ENCODE results near the gene ELK3. TPM values are rescaled to one million over a fixed set of nuclear protein-coding genes. Genes with fewer than 3 reads are reported as not detected.

ELK3 gene
- total RNA-seq, 2 donors from 2014 or later = 15.1 to 16.3 TPM

DNA sequence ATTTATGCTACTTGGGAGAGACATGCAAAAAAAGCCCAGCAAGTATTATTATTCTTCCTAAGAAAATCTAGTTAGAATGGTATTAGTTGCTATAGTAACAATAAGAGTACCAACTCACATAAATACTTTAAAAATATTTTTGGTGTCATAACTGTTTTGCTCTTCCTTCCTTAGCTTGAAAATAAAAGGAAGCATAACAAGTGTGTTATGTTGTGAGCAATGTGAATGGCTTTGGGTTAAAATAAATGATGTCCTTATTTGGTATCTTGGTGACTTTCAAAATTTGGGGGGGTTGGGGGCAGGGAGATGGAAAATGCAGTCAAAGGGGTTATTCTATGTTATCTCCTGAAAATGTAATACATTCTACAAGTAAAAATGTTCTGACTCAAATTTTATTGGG is 91.0 kb downstream of the ELK3 start:
- no peak overlapping the region for H3K27ac ChIP-seq
- TF ChIP-seq, protein P1, sequence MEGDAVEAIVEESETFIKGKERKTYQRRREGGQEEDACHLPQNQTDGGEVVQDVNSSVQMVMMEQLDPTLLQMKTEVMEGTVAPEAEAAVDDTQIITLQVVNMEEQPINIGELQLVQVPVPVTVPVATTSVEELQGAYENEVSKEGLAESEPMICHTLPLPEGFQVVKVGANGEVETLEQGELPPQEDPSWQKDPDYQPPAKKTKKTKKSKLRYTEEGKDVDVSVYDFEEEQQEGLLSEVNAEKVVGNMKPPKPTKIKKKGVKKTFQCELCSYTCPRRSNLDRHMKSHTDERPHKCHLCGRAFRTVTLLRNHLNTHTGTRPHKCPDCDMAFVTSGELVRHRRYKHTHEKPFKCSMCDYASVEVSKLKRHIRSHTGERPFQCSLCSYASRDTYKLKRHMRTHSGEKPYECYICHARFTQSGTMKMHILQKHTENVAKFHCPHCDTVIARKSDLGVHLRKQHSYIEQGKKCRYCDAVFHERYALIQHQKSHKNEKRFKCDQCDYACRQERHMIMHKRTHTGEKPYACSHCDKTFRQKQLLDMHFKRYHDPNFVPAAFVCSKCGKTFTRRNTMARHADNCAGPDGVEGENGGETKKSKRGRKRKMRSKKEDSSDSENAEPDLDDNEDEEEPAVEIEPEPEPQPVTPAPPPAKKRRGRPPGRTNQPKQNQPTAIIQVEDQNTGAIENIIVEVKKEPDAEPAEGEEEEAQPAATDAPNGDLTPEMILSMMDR (IDR thresholded peaks at IDR 0.05) = no peak
- H3K36me3 ChIP-seq = peaks cover 73% of the 10 kb centered on the region

DNA sequence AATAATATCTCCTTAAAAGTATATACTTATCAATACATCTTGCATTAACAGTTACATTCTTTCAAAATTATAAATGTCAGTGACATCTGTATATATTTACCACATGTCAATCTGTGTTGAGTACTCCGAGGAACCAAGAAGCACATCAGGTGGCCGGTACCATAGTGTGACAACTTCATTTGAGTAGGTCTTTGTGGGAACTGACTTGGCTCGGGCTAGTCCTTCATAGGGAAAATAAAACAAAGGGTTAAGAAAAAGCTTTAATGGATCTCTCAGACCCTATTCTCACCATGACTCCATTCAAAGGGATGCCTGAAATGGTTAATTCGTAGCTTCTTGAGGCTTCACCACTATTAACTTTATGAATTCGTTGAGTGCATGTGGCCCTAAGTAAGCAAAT is 94.9 kb downstream of the ELK3 start:
- Histone ChIP-seq H3K36me3 (peaks cover 55% of the 10 kb centered on the region), H3K9me3 (no peaks in the 10 kb centered on the region), H3K4me1 (no peaks in the 10 kb centered on the region), H3K27me3 (no peaks in the 10 kb centered on the region), H3K4me3 (no peak overlapping the region), H3K27ac (no peak overlapping the region)
- TF ChIP-seq, protein P1 (IDR thresholded peaks at IDR 0.05) = no peak
- no peak for DNase-seq (ENCODE audit: low spot score)

More for the DNA sequence above, 91.0 kb downstream of the ELK3 start:
- Histone ChIP-seq H3K4me1 (no peaks in the 10 kb centered on the region), H3K4me3 (no peak overlapping the region), H3K27me3 (no peaks in the 10 kb centered on the region), H3K9me3 (no peaks in the 10 kb centered on the region)
- no peak for DNase-seq (ENCODE audit: low spot score)

DNA sequence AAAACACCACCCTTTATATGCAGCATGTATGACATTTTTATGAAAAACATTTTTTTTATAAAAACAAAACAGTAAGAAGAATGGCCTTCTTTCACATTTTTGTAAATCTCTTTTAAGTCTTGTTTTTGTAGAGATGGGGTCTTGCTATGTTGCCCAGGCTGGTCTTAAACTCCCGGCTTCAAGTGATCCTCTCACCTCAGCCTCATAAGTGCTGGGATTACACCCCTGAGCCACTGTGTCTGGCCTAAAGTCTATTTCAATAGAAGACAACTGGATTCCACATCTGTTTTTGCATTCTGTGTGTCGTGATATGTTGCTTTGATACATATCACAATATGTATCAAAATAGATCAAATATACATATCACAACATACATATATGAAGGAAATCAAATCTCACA is 98.9 kb downstream of the ELK3 start:
- H3K4me1 ChIP-seq = no peaks in the 10 kb centered on the region
- no peak for DNase-seq (ENCODE audit: low spot score)
- no peak overlapping the region for H3K27ac ChIP-seq
- H3K9me3 ChIP-seq = no peaks in the 10 kb centered on the region
- TF ChIP-seq, protein P1 (IDR thresholded peaks at IDR 0.05) = no peak
- no peaks in the 10 kb centered on the region for H3K27me3 ChIP-seq
- peaks cover 19% of the 10 kb centered on the region for H3K36me3 ChIP-seq
- no peak overlapping the region for H3K4me3 ChIP-seq

DNA sequence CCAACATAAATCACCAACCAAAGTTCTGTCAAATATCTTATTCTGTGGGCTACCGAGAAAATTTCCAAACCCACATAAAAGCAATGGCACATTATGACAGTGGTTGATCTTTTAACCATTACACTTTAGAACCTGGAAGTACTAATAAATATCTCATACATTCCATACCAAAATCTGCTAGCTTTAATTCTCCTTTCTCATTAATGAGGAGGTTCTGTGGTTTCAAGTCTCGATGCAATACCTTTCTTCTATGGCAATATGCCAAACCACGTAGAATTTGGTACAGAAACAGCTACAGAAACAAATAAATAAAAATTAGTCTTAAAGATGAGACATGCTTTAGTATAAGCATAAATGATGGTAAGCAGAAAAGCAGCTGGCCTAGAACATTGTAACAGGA is 100.7 kb downstream of the ELK3 start:
- no peak for DNase-seq (ENCODE audit: low spot score)
- H3K4me1 ChIP-seq = no peaks in the 10 kb centered on the region
- H3K36me3 ChIP-seq = peaks cover 5% of the 10 kb centered on the region

DNA sequence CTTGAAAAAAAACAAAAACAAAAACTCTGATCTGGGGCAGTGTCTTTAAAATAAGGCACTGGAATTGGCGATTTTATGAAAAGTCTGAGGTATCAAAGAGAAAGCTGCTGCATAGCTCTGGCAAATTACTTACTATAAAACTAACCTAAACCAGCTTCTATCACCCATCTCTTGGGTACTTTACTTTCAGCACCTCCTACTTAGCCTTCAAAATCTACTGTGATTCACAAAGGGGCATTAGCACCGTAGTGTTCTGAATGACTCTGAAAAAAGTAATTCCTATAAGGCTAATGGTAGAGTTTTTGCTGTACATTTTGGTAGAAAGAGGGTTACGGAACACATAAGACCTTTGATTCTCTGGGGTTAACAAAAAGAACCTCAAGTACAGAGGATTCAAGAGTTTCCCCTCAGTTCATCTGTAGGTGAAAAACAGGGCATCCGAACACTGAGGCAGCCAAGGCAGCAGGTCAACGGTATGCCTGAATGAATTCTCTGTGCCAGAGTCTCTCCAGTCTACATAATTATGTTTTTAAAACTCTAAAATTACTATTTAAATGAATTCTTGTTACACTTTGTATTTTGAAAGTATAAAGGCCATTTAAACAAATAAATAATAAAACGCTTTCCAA is 101.5 kb downstream of the ELK3 start:
- H3K36me3 ChIP-seq = peaks cover 5% of the 10 kb centered on the region
- no peak overlapping the region for H3K27ac ChIP-seq
- DNase-seq (ENCODE audit: low spot score) = no peak
- TF ChIP-seq, protein P1 (IDR thresholded peaks at IDR 0.05) = no peak
- H3K27me3 ChIP-seq = no peaks in the 10 kb centered on the region
- no peak overlapping the region for H3K4me3 ChIP-seq
- no peaks in the 10 kb centered on the region for H3K4me1 ChIP-seq
- H3K9me3 ChIP-seq = no peaks in the 10 kb centered on the region

More for the DNA sequence above, 100.7 kb downstream of the ELK3 start:
- Histone ChIP-seq H3K4me3 (no peak overlapping the region), H3K27ac (no peak overlapping the region), H3K27me3 (no peaks in the 10 kb centered on the region), H3K9me3 (no peaks in the 10 kb centered on the region)
- TF ChIP-seq, protein P1 (IDR thresholded peaks at IDR 0.05) = no peak

DNA sequence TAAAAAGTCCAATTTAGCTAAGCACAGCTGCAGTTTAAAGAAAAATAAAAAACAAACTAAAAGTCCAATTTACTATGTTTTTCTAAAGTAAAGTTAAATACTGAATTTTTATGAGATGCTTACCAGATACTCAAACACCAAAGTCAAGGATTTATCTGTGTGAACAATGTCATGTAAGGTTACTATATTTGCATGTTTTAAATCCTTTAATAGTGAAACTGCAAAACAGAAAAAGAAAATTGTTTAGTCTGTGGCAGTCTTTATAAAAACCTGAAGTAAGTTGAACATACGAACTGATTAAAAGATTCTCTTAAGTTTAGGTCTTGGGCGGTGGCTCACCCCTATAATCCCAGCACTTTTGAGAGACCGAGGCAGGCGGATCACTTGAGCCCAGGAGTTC is 103.3 kb downstream of the ELK3 start:
- Histone ChIP-seq H3K27ac (no peak overlapping the region), H3K9me3 (no peaks in the 10 kb centered on the region), H3K4me3 (no peak overlapping the region), H3K36me3 (peaks cover 5% of the 10 kb centered on the region), H3K27me3 (no peaks in the 10 kb centered on the region), H3K4me1 (no peaks in the 10 kb centered on the region)
- DNase-seq (ENCODE audit: low spot score) = no peak
- TF ChIP-seq, protein P1 (IDR thresholded peaks at IDR 0.05) = no peak

Measured in right atrium auricular region (tissue), 2 donors.